AG20443 (cell line): ENCODE measurements around the gene RIMBP2.
"Not testable (repeated sequence)": the region's sequence is repeated elsewhere in the genome, so short reads cannot be mapped to it uniquely, and the experiment has no call there.

Source experiments
- DNase-seq: peaks from one replicate; pipeline ENCODE4 v3.0.0; 2012; ENCODE audit warnings: low spot score, mixed read lengths

The RIMBP2 gene

GRCh38 chr12:130655881-130656280 lies 60.2 kb downstream of the RIMBP2 start:
- no peak for DNase-seq

GRCh38 chr12:130655010-130655409 lies 61.1 kb downstream of the RIMBP2 start:
- DNase-seq = no peak

GRCh38 chr12:130651188-130651959 lies 64.7 kb downstream of the RIMBP2 start:
- no peak for DNase-seq

GRCh38 chr12:130650131-130650530 lies 66.0 kb downstream of the RIMBP2 start:
- no peak for DNase-seq

GRCh38 chr12:130649101-130650045 lies 66.7 kb downstream of the RIMBP2 start:
- no peak for DNase-seq

GRCh38 chr12:130647814-130648213 lies 68.3 kb downstream of the RIMBP2 start:
- no peak for DNase-seq

- no peak for DNase-seq
These were observed 69.3 kb downstream of the RIMBP2 start for GRCh38 chr12:130646716-130647370.

GRCh38 chr12:130646191-130646590 lies 69.9 kb downstream of the RIMBP2 start:
- DNase-seq = not testable (repeated sequence)

GRCh38 chr12:130645751-130646150 lies 70.3 kb downstream of the RIMBP2 start:
- no peak for DNase-seq

- no peak for DNase-seq
These were observed 71.5 kb downstream of the RIMBP2 start for GRCh38 chr12:130644566-130644965.

- DNase-seq = no peak
These were observed 72.0 kb downstream of the RIMBP2 start for GRCh38 chr12:130644146-130644545.

GRCh38 chr12:130642856-130643255 lies 73.2 kb downstream of the RIMBP2 start:
- DNase-seq = no peak

- DNase-seq = no peak
These were observed 74.4 kb downstream of the RIMBP2 start for GRCh38 chr12:130641533-130642184.

GRCh38 chr12:130640901-130641300 lies 75.2 kb downstream of the RIMBP2 start:
- no peak for DNase-seq

GRCh38 chr12:130640496-130640895 lies 75.6 kb downstream of the RIMBP2 start:
- DNase-seq = no peak

GRCh38 chr12:130639476-130640424 lies 76.3 kb downstream of the RIMBP2 start:
- no peak for DNase-seq

GRCh38 chr12:130636370-130636769 lies 79.7 kb downstream of the RIMBP2 start:
- no peak for DNase-seq

- no peak for DNase-seq
These were observed 81.2 kb downstream of the RIMBP2 start for GRCh38 chr12:130634866-130635265.

GRCh38 chr12:130633771-130634170 lies 82.3 kb downstream of the RIMBP2 start:
- no peak for DNase-seq

GRCh38 chr12:130632642-130633041 lies 83.5 kb downstream of the RIMBP2 start:
- no peak for DNase-seq

GRCh38 chr12:130628304-130628703 lies 87.8 kb downstream of the RIMBP2 start:
- no peak for DNase-seq
